Endometrial microvascular endothelial cells (primary cell): Measurements from ENCODE around the gene RIT1. TPM values are rescaled to one million over a fixed set of nuclear protein-coding genes. Genes with fewer than 3 reads are reported as not detected.
"Not testable (repeated sequence)": the region's sequence is repeated elsewhere in the genome, so short reads cannot be mapped to it uniquely, and the experiment has no call there.

ENCODE experiments used
- in situ Hi-C: cut with HindIII; loops from 2 replicates; pipeline ENCODE4 v1.10.0; 2017; ENCODE audit warnings: low sequenced_read_pairs, low pct_unique_long_range_greater_than_20kb; ENCODE audit errors: inconsistent ontology term
- total RNA-seq: library from RNA; depleted of rRNA; stranded (reverse); fragments of >200 nt; gene quantifications from one replicate; pipeline ENCODE4 v1.2.3, GENCODE V29; 2015; ENCODE audit errors: inconsistent ontology term

RIT1 gene
- total RNA-seq, 1 donor from 2014 or later: 22.5 TPM

GRCh38 chr1:155898888-155899287 lies 12.3 kb downstream of the RIT1 start:
- in situ Hi-C loops: no loop called here

DNA sequence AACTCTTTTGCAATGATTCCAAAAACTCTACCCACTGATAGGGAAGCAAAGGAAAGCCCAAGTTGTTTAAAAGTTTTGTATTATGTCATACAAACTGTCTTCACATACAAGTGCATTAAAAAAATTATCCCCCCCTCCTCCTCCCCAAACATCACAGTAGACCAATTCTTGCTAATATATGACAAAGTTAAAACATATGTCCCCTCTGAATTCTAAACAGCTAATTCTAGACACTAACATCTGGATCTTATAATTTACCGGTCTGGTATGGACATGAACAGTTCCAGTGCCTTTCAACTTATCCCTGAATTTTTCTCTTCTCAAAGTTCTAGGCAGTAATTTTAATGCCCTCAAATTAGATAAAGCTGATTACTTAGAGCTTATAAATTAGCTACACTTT lies 13.4 kb downstream of the RIT1 start:
- in situ Hi-C loops: no loop called here

GRCh38 chr1:155896476-155896875 lies 14.7 kb downstream of the RIT1 start:
- in situ Hi-C loops: not testable (repeated sequence)

GRCh38 chr1:155895617-155896016 lies 15.5 kb downstream of the RIT1 start:
- in situ Hi-C loops: not testable (repeated sequence)

GRCh38 chr1:155893389-155894142 lies 17.6 kb downstream of the RIT1 start:
- in situ Hi-C loops: no loop called here

DNA sequence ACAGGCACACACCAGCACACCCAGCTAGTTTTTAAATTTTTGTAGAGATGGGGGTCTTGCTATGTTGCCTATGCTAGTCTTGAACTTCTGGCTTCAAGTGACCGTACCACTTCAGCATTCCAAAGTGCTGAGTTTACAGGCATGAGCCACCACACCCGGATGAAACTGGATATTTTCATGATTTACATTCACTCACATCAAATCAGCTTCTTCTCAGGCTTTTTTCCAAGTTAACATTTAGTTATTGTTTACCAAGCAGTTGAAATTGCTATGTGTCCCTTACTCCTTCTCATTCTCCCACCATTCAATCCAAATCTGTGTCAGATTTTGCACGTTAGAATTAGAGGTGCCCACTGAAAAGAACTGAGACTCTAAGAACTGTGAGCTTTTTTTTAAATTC lies 18.4 kb downstream of the RIT1 start:
- in situ Hi-C loops: no loop called here

GRCh38 chr1:155890251-155890650 lies 20.9 kb downstream of the RIT1 start:
- in situ Hi-C loops: no loop called here

DNA sequence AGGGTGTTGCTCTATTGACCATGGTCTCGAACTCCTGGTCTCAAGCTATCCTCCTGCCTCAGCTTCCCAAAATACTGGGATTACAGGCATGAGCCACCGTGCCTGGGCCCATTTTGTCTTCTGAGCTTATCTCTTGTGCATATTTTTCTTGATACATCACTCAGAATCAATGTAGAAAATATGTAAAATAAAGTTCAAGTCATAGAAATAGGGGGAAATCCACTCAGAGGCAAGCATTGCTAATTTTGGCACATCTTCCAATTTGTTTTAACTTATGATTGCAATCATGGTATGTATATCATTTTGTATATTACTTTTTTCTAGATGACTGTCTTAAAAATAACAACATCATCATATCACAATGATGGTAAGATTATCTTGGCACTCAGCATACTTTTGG lies 21.6 kb downstream of the RIT1 start:
- in situ Hi-C loops: no loop called here

DNA sequence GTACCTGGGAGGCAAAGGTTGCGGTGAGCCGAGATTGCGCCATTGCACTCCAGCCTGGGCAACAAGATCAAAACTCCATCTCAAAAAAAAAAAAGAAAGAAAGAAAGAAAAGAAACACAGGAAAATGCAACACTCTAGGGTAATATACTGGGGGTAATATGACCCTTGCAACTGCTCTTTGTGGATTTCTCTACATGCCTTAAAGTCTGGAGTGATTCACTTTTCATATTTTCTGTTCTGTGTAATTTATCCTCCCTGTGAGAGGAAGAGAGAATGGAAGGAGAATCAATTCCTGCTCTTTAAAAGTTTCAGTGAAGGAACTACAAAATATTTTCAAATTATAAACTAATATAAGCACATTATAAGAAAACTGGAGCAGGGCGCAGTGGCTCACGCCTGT lies 22.7 kb downstream of the RIT1 start:
- in situ Hi-C loops: no loop called here

DNA sequence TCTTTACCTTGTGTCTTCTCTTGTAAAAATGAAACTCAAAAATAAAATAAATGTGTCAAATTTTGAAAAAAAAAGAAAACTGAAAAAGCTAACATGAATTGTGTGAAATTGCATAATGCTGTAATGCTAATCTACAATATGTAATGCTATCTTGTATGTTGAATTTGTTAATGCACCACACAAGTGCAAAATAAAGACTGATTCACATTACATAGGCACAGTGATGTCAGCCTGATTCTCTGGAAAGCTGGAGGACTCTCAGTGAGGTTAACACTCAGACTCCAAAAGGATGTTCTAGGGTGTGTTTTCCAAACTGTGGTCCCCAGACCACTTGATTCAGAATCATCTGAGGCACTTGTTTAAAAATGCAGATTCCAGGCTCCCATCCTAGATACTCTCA lies 26.2 kb downstream of the RIT1 start:
- in situ Hi-C loops: no loop called here

DNA sequence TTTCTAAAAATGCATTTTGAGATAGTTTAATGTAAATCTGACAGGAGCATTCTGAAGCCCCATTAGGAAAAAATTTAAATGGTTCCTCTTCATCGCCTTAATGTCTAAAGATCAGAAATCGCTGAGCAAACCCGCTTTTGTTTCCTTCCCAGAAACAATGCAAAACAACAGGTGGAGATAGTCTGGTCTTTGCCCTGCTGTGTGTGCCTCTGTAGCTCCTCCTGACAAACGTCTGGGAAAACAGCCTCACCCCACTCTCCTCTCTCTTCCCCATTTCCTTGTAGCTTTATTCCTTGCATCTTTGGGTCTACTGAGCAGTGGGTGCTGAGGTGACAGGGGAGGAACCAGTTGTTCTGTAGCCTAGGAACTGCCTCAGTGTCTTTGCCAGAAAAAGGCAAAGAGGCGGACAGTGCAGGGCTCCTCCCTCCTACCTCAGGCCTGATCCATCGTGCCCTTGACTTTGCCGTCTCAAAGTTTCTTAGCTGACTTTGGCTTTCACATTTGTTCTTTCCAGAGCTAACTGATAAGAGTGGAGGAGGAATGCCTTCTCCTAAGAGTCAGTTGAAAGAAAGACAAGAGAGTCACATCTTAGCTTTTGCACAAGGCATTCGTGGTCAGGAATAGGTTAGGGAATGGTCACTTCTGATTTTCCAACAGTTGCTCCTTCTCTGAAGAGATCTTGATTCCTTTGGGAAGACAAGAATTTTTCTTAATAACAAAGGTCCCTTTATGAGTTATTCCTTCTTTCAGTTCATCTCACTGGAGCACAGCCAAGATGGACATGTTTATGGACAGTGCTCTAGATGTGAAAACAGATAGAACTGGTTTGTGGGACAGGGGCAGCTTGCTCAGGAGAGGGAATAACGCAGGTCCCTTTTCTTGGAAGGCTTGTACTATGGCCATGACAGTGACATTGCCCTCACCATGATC lies 26.9 kb downstream of the RIT1 start:
- in situ Hi-C loops: no loop called here

GRCh38 chr1:155882766-155883165 lies 28.4 kb downstream of the RIT1 start:
- in situ Hi-C loops: no loop called here

DNA sequence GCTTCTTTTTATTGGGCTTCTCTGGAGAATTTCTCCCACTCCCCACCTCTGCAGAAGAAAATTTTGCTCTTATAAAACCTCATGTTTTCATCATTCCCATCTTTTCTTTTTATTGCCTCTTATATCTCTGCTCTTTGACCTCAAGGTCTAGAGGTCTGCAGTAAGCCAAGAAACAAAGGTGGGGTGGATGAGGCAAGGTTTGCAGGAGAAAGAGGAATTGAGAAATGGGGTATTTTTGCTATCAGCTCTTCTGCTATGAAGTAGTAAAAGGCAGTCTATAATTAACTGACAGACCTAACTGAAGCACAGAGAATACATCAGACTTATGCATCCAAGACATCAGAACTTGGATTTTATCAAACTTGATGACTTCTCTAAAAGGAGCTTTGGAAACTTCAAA lies 28.9 kb downstream of the RIT1 start:
- in situ Hi-C loops: no loop called here

GRCh38 chr1:155880950-155881349 lies 30.2 kb downstream of the RIT1 start:
- in situ Hi-C loops: no loop called here

DNA sequence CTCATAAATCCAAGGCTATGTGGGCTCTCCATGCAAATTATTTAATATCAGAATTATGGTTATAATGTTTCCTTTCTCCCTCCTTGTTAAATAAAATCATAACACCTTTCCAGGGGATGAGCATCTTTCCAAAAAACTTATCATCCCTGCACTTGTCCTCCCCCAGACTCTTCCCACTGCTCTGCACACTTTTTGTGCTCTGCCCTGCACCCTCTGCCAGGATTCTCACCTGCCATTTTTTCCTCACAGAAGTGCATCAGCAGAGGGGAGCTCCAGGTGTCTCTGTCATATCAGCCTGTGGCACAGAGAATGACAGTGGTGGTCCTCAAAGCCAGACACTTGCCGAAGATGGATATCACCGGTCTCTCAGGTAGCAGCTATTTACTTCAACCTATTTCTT lies 30.9 kb downstream of the RIT1 start:
- in situ Hi-C loops: no loop called here

GRCh38 chr1:155877945-155878344 lies 33.2 kb downstream of the RIT1 start:
- in situ Hi-C loops: no loop called here

- in situ Hi-C loops: no loop called here
Measured at GRCh38 chr1:155873860-155874259, 37.3 kb downstream of the RIT1 start.

DNA sequence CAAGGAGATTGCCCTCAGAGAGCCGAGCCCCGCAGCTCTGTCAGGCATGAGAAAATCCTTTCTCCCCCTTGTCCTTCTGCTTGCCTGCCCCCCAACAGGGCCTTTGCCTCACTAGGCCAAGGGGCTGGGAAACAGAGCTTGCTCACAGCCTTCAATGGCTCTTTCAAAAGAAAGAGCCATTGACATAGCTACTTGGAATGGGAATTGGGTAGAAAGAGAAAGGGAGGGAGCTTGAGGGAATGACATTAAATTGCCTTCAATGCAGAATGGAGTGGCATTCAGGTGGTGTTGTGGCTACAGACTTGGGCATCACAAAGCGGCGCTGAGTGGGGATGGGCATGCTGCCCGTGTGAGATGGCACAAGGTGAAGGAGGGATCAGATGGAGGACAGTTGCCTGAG lies 38.6 kb downstream of the RIT1 start:
- in situ Hi-C loops: no loop called here

GRCh38 chr1:155871390-155871789 lies 39.8 kb downstream of the RIT1 start:
- in situ Hi-C loops: no loop called here

DNA sequence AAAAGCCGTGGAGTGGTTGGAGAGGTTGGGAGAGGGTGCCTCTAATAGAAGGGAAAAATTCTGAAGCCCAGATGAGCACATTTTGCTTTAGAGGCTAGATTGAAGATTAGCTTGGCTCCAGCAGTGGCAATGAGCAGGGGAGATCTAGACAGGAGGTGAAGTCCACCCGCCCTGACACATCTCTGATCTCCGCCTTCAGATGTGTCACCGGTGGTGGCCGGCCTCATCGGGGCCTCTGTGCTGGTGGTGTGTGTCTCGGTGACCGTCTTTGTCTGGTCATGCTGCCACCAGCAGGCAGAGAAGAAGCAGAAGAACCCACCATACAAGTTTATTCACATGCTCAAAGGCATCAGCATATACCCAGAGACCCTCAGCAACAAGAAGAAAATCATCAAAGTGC lies 43.4 kb downstream of the RIT1 start:
- in situ Hi-C loops: no loop called here
